WI38 (cell line): ENCODE data around the gene PEAK1.

Experiments
- H3K4me3 ChIP-seq: 2 replicates; pipeline ENCODE4 v1.5.1; 2011; ENCODE audit warnings: low read depth, mild to moderate bottlenecking, control low read depth, low read length
- CTCF ChIP-seq: IDR thresholded peaks from 2 replicates; pipeline ENCODE4 v1.5.1; 2012; ENCODE audit warnings: low read depth, mild to moderate bottlenecking, control low read depth, low read length

Gene PEAK1

GRCh38 chr15:77064539-77065308, 355.2 kb downstream of the PEAK1 start:
- peak overlapping the region; percentile 22; the same call in 1 of the 2 replicates for H3K4me3 ChIP-seq

DNA sequence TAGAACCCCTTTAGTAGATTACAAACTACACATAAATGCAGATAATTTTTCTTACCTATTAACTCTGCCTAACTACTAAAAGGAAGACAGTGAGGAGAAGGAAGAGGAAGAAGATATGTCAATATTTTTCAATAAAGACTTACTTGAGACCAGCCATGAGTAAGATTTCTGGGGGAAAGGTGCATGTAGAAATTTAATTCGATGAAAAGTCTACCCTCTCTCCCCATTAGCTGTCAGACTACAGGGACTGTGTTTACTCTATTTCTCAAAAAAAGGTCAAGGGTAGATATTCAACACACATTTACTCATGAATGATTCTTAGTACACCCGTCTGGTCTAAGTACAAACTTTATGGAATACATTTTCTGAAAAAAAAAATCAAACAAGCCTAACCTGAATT, 355.8 kb downstream of the PEAK1 start:
- no peak overlapping the region for H3K4me3 ChIP-seq
- no peak for TF ChIP-seq CTCF

More at GRCh38 chr15:77064539-77065308, 355.2 kb downstream of the PEAK1 start:
- TF ChIP-seq CTCF = no peak

- no peak for TF ChIP-seq CTCF
- no peak overlapping the region for H3K4me3 ChIP-seq
Observed at GRCh38 chr15:77063249-77063648, 356.7 kb downstream of the PEAK1 start.

DNA sequence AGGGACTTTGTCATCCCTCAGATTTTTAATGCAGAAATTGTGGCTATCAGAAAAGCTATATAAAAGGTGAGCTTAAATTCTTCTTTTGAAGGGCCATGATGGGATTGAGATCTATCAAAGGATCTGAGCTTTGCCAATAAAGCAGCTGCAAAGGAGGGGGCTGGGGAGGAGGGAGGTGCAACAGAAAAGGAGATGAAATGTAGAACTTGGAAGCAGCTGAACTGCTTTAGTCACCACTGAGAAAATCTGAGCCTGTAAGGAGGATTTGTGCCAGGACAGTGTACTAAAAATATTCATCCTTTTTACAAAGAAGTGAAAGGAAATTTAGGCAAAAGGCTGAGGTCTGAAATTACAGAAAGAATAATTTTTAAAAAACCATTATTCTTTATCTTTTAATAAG, 359.4 kb downstream of the PEAK1 start:
- no peak for TF ChIP-seq CTCF

DNA sequence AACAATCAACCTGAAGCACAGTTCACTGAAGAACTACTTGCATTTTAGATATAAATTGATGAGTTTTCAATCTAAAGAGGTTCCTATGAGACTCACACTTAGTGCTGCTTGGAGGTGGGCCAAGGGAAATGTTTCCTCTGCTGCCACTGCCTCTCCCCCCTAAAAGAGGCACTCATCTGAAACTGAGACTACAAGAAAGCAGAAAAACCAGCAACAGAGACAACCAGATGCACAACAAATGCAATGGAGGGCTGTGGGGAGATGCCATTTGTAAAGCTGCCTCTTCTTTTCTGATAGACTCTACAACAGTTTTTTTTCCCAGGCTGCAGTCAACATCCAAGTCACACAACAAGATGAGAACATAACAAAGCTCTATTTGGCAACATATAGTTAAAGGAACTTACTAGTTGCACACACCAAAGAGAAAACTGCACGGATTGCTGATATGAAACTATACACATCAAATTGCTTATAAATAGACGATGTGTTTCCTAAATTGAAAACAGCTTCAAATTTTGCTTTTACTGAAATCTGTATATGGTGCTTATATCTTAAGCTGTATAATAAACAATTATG, 360.0 kb downstream of the PEAK1 start:
- no peak for TF ChIP-seq CTCF
- H3K4me3 ChIP-seq = no peak overlapping the region

More for the DNA sequence above, 359.4 kb downstream of the PEAK1 start:
- no peak overlapping the region for H3K4me3 ChIP-seq

DNA sequence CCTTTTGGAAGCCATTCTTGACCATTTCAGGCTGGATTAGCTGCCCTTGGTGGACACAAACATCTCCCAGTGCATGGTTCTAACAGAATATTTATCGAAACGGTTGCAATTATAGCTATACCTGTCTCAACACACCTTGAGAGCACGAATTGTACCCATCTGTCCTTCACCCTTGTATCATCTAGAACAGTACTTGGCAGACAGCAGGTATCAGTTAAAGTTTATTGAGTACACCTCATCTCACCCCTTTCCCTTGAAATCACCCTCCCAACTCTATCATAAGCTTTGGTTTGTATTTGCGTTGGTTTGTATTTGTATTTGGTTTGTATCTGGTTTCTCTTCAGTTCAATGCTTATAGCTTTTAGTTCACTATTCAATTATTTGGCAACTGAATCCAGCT, 361.4 kb downstream of the PEAK1 start:
- no peak for TF ChIP-seq CTCF
- no peak overlapping the region for H3K4me3 ChIP-seq

GRCh38 chr15:77057685-77058084, 362.2 kb downstream of the PEAK1 start:
- H3K4me3 ChIP-seq = no peak overlapping the region
- no peak for TF ChIP-seq CTCF
